HepG2 (cell line): ENCODE measurements around the gene CNTROB. TPM values are rescaled to one million over a fixed set of nuclear protein-coding genes. Genes with fewer than 3 reads are reported as not detected.

Experiments
- ESRRA ChIP-seq: sonication (generic); formaldehyde crosslinking; IDR thresholded peaks from 2 replicates; pipeline ENCODE4 v1.5.1; 2020; ENCODE audit warnings: mild to moderate bottlenecking, low read depth, missing genetic modification reagents
- HNF4A ChIP-seq: sonication (generic); formaldehyde crosslinking; IDR thresholded peaks from 2 replicates; pipeline ENCODE4 v1.4.0; 2020; ENCODE audit warnings: missing genetic modification reagents
- HOXA7 ChIP-seq: sonication (generic); formaldehyde crosslinking; IDR thresholded peaks from 2 replicates; pipeline ENCODE4 v1.8.1; 2022; ENCODE audit warnings: mild to moderate bottlenecking, missing genetic modification reagents, moderate library complexity
- IKZF1 ChIP-seq: fragments of 450-650 bp; IDR thresholded peaks from 2 replicates; pipeline ENCODE4 v1.7.1; 2016
- KMT2B ChIP-seq: IDR thresholded peaks from 2 replicates; pipeline ENCODE4 v1.6.1; 2016; ENCODE audit warnings: missing genetic modification reagents, missing compliant biosample characterization
- MAFG ChIP-seq: sonication (generic); formaldehyde crosslinking; IDR thresholded peaks from 2 replicates; pipeline ENCODE4 v1.5.1; 2020; ENCODE audit warnings: mild to moderate bottlenecking, missing genetic modification reagents
- MBNL3 ChIP-seq: fragments of 250-450 bp; sonication (Bioruptor Pico); conservative IDR thresholded peaks from 2 replicates; pipeline ENCODE4 v1.8.0; 2022; ENCODE audit warnings: mild to moderate bottlenecking, inconsistent platforms
- NCOA1 ChIP-seq: sonication (generic); formaldehyde crosslinking; IDR thresholded peaks from 2 replicates; pipeline ENCODE4 v1.9.0; 2021; ENCODE audit warnings: missing genetic modification reagents
- NR2F1 ChIP-seq, 2 experiments: fragments of 450-650 bp in 1 of 2; formaldehyde crosslinking in 1 of 2; IDR thresholded peaks; 2 replicates each; pipeline versions ENCODE4 v1.5.0 to v1.6.1; 2016 to 2020; ENCODE audit warnings: mild to moderate bottlenecking in 1 of 2, missing compliant biosample characterization in 1 of 2, missing genetic modification reagents in 1 of 2, moderate library complexity in 1 of 2
- PTBP1 ChIP-seq: fragments of 200-400 bp; formaldehyde crosslinking; IDR thresholded peaks from 2 replicates; pipeline ENCODE4 v1.6.1; 2018; ENCODE audit warnings: low read length, low read depth; ENCODE audit not compliant: poor library complexity, severe bottlenecking
- TBL1XR1 ChIP-seq: fragments of 150-350 bp; IDR thresholded peaks from 2 replicates; pipeline ENCODE4 v1.6.1; 2014; ENCODE audit warnings: borderline replicate concordance, low read length; ENCODE audit not compliant: partially characterized antibody
- ZNF207 ChIP-seq: fragments of 450-650 bp; IDR thresholded peaks from 2 replicates; pipeline ENCODE4 v1.6.1; 2016; ENCODE audit warnings: antibody characterized with exemption, borderline replicate concordance
- ZNF562 ChIP-seq: sonication (generic); formaldehyde crosslinking; IDR thresholded peaks from 2 replicates; pipeline ENCODE4 v1.8.0; 2022; ENCODE audit warnings: missing genetic modification reagents, borderline replicate concordance
- ZNF678 ChIP-seq: sonication (generic); formaldehyde crosslinking; IDR thresholded peaks from 2 replicates; pipeline ENCODE4 v1.4.0; 2020; ENCODE audit warnings: mild to moderate bottlenecking, missing genetic modification reagents
- polyA plus RNA-seq, 8 experiments: library from polyadenylated mRNA; depleted of rRNA in 3 of 8; stranded (reverse) in 7 of 8; unstranded in 1 of 8; fragments of >200 nt; fragmentation: Illumina TruSeq in 4 of 8; extraction: Trizol in 4 of 8; gene quantifications; 2 replicates each; pipeline versions ENCODE4 v1.2.1 to v1.2.3, GENCODE V29; 2011 to 2016; ENCODE audit warnings: low read depth in 4 of 8, missing spikeins in 1 of 8, mixed read lengths in 1 of 8; ENCODE audit not compliant: insufficient read depth in 1 of 8
- total RNA-seq, 5 experiments: library from RNA; depleted of rRNA; stranded (reverse); fragments of >200 nt; fragmentation: Illumina TruSeq; extraction: Trizol; gene quantifications; 2 replicates each; pipeline ENCODE4 v1.2.3, GENCODE V29; 2016; ENCODE audit warnings: low read depth in 1 of 5
- TF ChIP-seq, protein P1 (sequence below): IDR thresholded peaks from 2 replicates; pipeline ENCODE4 v1.6.1; 2016; ENCODE audit warnings: missing compliant biosample characterization, missing genetic modification reagents, borderline replicate concordance
- TF ChIP-seq, protein P2 (sequence below): sonication (generic); formaldehyde crosslinking; IDR thresholded peaks from 2 replicates; pipeline ENCODE4 v1.4.0; 2020; ENCODE audit warnings: missing genetic modification reagents
- TF ChIP-seq, protein P3 (sequence below): sonication (generic); formaldehyde crosslinking; IDR thresholded peaks from 2 replicates; pipeline ENCODE4 v1.5.0; 2020; ENCODE audit warnings: missing genetic modification reagents
- TF ChIP-seq, protein P4 (sequence below), 2 experiments: sonication (generic) in 1 of 2; formaldehyde crosslinking in 1 of 2; IDR thresholded peaks; 2 replicates each; pipeline versions ENCODE4 v1.6.1 to v1.9.0; 2014 to 2022; ENCODE audit warnings: antibody characterized with exemption in 1 of 2, borderline replicate concordance in 1 of 2, inconsistent platforms in 1 of 2, low read depth in 1 of 2, missing genetic modification reagents in 1 of 2

The CNTROB gene
- total and polyA plus RNA-seq, 2 of the 13 experiments (the other 11 are each of a cell fraction or from before 2014, with no cell fraction given), result 21.2 to 24.1 TPM

DNA sequence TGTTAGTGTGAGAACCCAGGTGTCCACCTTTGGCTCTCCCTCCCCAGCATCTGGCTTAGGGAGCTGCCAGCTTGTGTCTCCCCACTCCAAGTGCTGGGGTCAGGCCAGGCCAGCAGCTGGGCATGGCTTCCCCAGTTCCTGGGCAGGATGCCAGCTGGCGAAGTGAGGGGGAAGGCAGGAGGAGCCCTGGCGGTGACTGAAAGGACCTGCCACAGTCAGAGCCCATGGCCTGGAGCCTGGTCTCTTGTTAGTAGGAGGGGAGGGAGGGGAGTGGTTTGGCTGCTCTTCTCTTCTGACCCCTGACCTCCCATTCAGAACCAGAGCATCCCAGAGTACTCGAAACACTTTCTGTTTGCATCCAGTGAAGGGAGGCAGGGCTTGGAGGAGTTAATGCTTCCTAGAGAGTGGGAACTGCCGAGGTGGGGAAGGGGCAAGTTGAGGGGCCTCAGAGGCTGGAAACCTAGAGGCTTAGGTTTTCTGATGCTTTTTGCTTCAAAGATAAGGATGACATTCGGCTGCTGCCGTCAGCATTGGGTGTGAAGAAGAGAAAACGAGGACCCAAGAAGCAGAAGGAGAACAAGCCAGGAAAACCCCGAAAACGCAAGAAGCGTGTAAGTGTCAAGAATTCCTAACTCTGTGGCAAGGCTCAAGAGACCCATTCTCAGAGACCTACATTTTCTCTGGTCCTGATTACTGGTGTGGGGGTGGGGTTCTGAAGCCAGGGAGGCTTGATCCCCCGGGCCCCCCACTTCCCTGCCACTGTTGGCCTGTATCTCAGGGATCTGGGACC lies 42.6 kb upstream of the CNTROB start (continued):
- TF ChIP-seq TBL1XR1 (no peak), ESRRA (CRISPR knock-in tag) (no peak), KMT2B (CRISPR knock-in tag) (no peak), IKZF1 (no peak), NCOA1 (CRISPR knock-in tag) (no peak), HOXA7 (CRISPR knock-in tag) (no peak), ZNF678 (CRISPR knock-in tag) (no peak), ZNF207 (no peak), NR2F1 (CRISPR knock-in tag; IDR thresholded peaks at IDR 0.05) (0 out of 4 replicates have a peak, but pooled peaks of 1 of the 2 experiments have one; percentile 55), MAFG (no peak), ZNF562 (no peak), MBNL3 (no peak), PTBP1 (no peak), HNF4A (peak; percentile 31; the same call in 1 of the 2 replicates)
- TF ChIP-seq, protein P1, sequence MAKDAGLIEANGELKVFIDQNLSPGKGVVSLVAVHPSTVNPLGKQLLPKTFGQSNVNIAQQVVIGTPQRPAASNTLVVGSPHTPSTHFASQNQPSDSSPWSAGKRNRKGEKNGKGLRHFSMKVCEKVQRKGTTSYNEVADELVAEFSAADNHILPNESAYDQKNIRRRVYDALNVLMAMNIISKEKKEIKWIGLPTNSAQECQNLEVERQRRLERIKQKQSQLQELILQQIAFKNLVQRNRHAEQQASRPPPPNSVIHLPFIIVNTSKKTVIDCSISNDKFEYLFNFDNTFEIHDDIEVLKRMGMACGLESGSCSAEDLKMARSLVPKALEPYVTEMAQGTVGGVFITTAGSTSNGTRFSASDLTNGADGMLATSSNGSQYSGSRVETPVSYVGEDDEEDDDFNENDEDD (CRISPR knock-in tag), result no peak
- TF ChIP-seq, protein P2, sequence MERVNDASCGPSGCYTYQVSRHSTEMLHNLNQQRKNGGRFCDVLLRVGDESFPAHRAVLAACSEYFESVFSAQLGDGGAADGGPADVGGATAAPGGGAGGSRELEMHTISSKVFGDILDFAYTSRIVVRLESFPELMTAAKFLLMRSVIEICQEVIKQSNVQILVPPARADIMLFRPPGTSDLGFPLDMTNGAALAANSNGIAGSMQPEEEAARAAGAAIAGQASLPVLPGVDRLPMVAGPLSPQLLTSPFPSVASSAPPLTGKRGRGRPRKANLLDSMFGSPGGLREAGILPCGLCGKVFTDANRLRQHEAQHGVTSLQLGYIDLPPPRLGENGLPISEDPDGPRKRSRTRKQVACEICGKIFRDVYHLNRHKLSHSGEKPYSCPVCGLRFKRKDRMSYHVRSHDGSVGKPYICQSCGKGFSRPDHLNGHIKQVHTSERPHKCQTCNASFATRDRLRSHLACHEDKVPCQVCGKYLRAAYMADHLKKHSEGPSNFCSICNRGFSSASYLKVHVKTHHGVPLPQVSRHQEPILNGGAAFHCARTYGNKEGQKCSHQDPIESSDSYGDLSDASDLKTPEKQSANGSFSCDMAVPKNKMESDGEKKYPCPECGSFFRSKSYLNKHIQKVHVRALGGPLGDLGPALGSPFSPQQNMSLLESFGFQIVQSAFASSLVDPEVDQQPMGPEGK (CRISPR knock-in tag), result peak; percentile 40; the same call in 1 of the 2 replicates
- TF ChIP-seq, protein P3, sequence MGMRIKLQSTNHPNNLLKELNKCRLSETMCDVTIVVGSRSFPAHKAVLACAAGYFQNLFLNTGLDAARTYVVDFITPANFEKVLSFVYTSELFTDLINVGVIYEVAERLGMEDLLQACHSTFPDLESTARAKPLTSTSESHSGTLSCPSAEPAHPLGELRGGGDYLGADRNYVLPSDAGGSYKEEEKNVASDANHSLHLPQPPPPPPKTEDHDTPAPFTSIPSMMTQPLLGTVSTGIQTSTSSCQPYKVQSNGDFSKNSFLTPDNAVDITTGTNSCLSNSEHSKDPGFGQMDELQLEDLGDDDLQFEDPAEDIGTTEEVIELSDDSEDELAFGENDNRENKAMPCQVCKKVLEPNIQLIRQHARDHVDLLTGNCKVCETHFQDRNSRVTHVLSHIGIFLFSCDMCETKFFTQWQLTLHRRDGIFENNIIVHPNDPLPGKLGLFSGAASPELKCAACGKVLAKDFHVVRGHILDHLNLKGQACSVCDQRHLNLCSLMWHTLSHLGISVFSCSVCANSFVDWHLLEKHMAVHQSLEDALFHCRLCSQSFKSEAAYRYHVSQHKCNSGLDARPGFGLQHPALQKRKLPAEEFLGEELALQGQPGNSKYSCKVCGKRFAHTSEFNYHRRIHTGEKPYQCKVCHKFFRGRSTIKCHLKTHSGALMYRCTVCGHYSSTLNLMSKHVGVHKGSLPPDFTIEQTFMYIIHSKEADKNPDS (CRISPR knock-in tag), result no peak
- TF ChIP-seq, protein P4, sequence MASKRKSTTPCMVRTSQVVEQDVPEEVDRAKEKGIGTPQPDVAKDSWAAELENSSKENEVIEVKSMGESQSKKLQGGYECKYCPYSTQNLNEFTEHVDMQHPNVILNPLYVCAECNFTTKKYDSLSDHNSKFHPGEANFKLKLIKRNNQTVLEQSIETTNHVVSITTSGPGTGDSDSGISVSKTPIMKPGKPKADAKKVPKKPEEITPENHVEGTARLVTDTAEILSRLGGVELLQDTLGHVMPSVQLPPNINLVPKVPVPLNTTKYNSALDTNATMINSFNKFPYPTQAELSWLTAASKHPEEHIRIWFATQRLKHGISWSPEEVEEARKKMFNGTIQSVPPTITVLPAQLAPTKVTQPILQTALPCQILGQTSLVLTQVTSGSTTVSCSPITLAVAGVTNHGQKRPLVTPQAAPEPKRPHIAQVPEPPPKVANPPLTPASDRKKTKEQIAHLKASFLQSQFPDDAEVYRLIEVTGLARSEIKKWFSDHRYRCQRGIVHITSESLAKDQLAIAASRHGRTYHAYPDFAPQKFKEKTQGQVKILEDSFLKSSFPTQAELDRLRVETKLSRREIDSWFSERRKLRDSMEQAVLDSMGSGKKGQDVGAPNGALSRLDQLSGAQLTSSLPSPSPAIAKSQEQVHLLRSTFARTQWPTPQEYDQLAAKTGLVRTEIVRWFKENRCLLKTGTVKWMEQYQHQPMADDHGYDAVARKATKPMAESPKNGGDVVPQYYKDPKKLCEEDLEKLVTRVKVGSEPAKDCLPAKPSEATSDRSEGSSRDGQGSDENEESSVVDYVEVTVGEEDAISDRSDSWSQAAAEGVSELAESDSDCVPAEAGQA (IDR thresholded peaks at IDR 0.05; ENCODE audit: low read depth), result no peak
- TF ChIP-seq, protein P4 (CRISPR knock-in tag; IDR thresholded peaks at IDR 0.05; ENCODE audit: borderline replicate concordance), result no peak
